HepG2 (cell line): Measurements from ENCODE around the gene ABCA2. TPM values are rescaled to one million over a fixed set of nuclear protein-coding genes. Genes with fewer than 3 reads are reported as not detected.

Experiments used
- ATAC-seq: fragments of 200-7000 bp; cut with Tn5 transposase; 3 replicates; pipeline ENCODE4 v1.9.1; 2020; ENCODE audit warnings: mild to moderate bottlenecking, moderate library complexity
- BruUV-seq: library from RNA; stranded (reverse); fragments of 400-500 nt; replicated peaks from 2 replicates; lab custom pipeline; 2021; lab: Mats Ljungman, UMichigan
- CTCF ChIA-PET: fragments of 300-600 bp; formaldehyde crosslinking; extraction: SDS; loops from one replicate; lab custom pipeline; 2021; ENCODE audit warnings: low total read pairs, inconsistent platforms, low intra/inter-chr PET ratio; lab: Yijun Ruan, JAX
- POLR2A ChIA-PET: fragments of 350-600 bp; sonication (Branson Sonifier 250); formaldehyde crosslinking; loops from one replicate; lab custom pipeline; 2020; ENCODE audit warnings: antibody characterized with exemption, inconsistent platforms; lab: Yijun Ruan, JAX
- DNase-seq: peaks from one replicate; pipeline ENCODE4 v3.0.0-alpha.2; 2015; ENCODE audit warnings: low spot score
- FAIRE-seq: peaks from 3 replicates; lab custom pipeline; 2011; peaks lifted over from hg19 to GRCh38; lab: Jason Lieb, UNC
- H2AFZ ChIP-seq: one replicate; pipeline ENCODE4 v1.6.1; 2011; ENCODE audit warnings: low read length, inconsistent platforms
- H3K27ac ChIP-seq: fragments of 300-600 bp; 3 replicates; pipeline ENCODE4 v1.8.0; 2011; ENCODE audit warnings: mixed run types, mild to moderate bottlenecking, mixed read lengths, low read length, inconsistent platforms; ENCODE audit not compliant: insufficient read depth; ENCODE audit errors: extremely low read length
- H3K27me3 ChIP-seq, 2 experiments: fragments of 200-600 bp in 1 of 2; 2 replicates in 1 of 2; 3 replicates in 1 of 2; pipeline versions ENCODE4 v1.6.0 to v1.8.0; 2011; ENCODE audit warnings: low read length in 2 of 2, mild to moderate bottlenecking in 2 of 2, moderate library complexity in 2 of 2, inconsistent platforms in 1 of 2; ENCODE audit not compliant: insufficient read depth in 2 of 2, control insufficient read depth in 1 of 2
- H3K36me3 ChIP-seq, 2 experiments: fragments of 200-600 bp in 1 of 2; replicated peaks in 1 of 2; 2 replicates in 1 of 2; 3 replicates in 1 of 2; pipeline versions ENCODE4 v1.5.1 to v1.8.0; 2011; ENCODE audit warnings: low read length in 2 of 2, inconsistent platforms in 1 of 2; ENCODE audit not compliant: insufficient read depth in 2 of 2, control insufficient read depth in 1 of 2
- H3K4me1 ChIP-seq: 2 replicates; pipeline ENCODE4 v1.5.1; 2012; ENCODE audit warnings: low read length, inconsistent platforms; ENCODE audit not compliant: insufficient read depth
- H3K4me2 ChIP-seq: 2 replicates; pipeline ENCODE4 v1.6.0; 2011; ENCODE audit warnings: low read depth, low read length, inconsistent platforms
- H3K4me3 ChIP-seq, 3 experiments: fragments of 200-600 bp in 1 of 3; sonication (generic), shearing (Covaris generic) in 1 of 3; replicated peaks in 1 of 3; 2 replicates each; pipeline ENCODE4 v1.5.1; 2011 to 2016; ENCODE audit warnings: low read length in 3 of 3, inconsistent platforms in 2 of 3, low read depth in 2 of 3, mild to moderate bottlenecking in 2 of 3, control low read depth in 1 of 3, mixed read lengths in 1 of 3; ENCODE audit not compliant: insufficient read depth in 1 of 3
- H3K79me2 ChIP-seq: one replicate; pipeline ENCODE4 v1.6.1; 2011; ENCODE audit warnings: low read length, inconsistent platforms; ENCODE audit not compliant: insufficient read depth
- H3K9ac ChIP-seq: 2 replicates; pipeline ENCODE4 v1.6.0; 2011; ENCODE audit warnings: mild to moderate bottlenecking, low read depth, low read length, inconsistent platforms; ENCODE audit not compliant: insufficient read depth
- H3K9me3 ChIP-seq: 2 replicates; pipeline ENCODE4 v1.5.1; 2012; ENCODE audit warnings: mild to moderate bottlenecking, low read length
- H4K20me1 ChIP-seq: 2 replicates; pipeline ENCODE4 v1.6.0; 2011; ENCODE audit warnings: inconsistent platforms, mild to moderate bottlenecking, low read length, moderate library complexity; ENCODE audit not compliant: insufficient read depth
- HNRNPL ChIP-seq: fragments of 200-400 bp; formaldehyde crosslinking; IDR thresholded peaks from 2 replicates; pipeline ENCODE4 v1.6.1; 2017; ENCODE audit warnings: mild to moderate bottlenecking, low read depth, low read length
- KLF13 ChIP-seq: sonication (generic); formaldehyde crosslinking; IDR thresholded peaks from 2 replicates; pipeline ENCODE4 v1.4.0; 2020; ENCODE audit warnings: mild to moderate bottlenecking, missing genetic modification reagents
- MLLT10 ChIP-seq: sonication (generic); formaldehyde crosslinking; IDR thresholded peaks from 2 replicates; pipeline ENCODE4 v1.4.0; 2020; ENCODE audit warnings: missing genetic modification reagents
- MYPOP ChIP-seq: sonication (generic); formaldehyde crosslinking; IDR thresholded peaks from 2 replicates; pipeline ENCODE4 v1.8.1; 2023; ENCODE audit warnings: mild to moderate bottlenecking, moderate library complexity, missing genetic modification reagents
- NR2F6 ChIP-seq, 2 experiments: IDR thresholded peaks; 2 replicates each; pipeline ENCODE4 v1.6.1; 2016; ENCODE audit warnings: antibody characterized with exemption in 1 of 2, mild to moderate bottlenecking in 1 of 2
- THAP7 ChIP-seq: sonication (generic); formaldehyde crosslinking; IDR thresholded peaks from 2 replicates; pipeline ENCODE4 v1.8.1; 2023; ENCODE audit warnings: mild to moderate bottlenecking, missing genetic modification reagents
- ZNF326 ChIP-seq: sonication (generic); formaldehyde crosslinking; IDR thresholded peaks from 2 replicates; pipeline ENCODE4 v1.4.0; 2020; ENCODE audit warnings: missing genetic modification reagents, borderline replicate concordance
- ZNF687 ChIP-seq: sonication (generic); formaldehyde crosslinking; IDR thresholded peaks from 2 replicates; pipeline ENCODE4 v1.5.1; 2020; ENCODE audit warnings: mild to moderate bottlenecking, missing genetic modification reagents, moderate library complexity
- ZNF747 ChIP-seq: sonication (generic); formaldehyde crosslinking; IDR thresholded peaks from 2 replicates; pipeline ENCODE4 v1.8.1; 2023; ENCODE audit warnings: missing genetic modification reagents, mild to moderate bottlenecking, borderline replicate concordance
- ZSCAN25 ChIP-seq: sonication (generic); formaldehyde crosslinking; IDR thresholded peaks from 2 replicates; pipeline ENCODE4 v1.8.0; 2022; ENCODE audit warnings: mild to moderate bottlenecking, missing genetic modification reagents
- WGBS: methylation state at CpG from one replicate; pipeline ENCODE4 v1.1.6; 2017; ENCODE audit warnings: low lambda C conversion rate; 5-methylcytosine and 5-hydroxymethylcytosine counted together
- in situ Hi-C: cut with HindIII; loops from 2 replicates; pipeline ENCODE4 v1.10.0; 2017; ENCODE audit warnings: low pct_unique_long_range_greater_than_20kb; ENCODE audit not compliant: extremely low pct_ligation_motif_present
- intact Hi-C: fragments of 100-400 bp; cut with micrococcal nuclease; formaldehyde crosslinking; loops from one replicate; pipeline ENCODE4 v1.10.0; 2022; ENCODE audit not compliant: unreplicated experiment
- polyA plus RNA-seq, 8 experiments: library from polyadenylated mRNA; depleted of rRNA in 3 of 8; stranded (reverse) in 7 of 8; unstranded in 1 of 8; fragments of >200 nt; fragmentation: Illumina TruSeq in 4 of 8; extraction: Trizol in 4 of 8; gene quantifications; 2 replicates each; pipeline versions ENCODE4 v1.2.1 to v1.2.3, GENCODE V29; 2011 to 2016; ENCODE audit warnings: low read depth in 4 of 8, missing spikeins in 1 of 8, mixed read lengths in 1 of 8; ENCODE audit not compliant: insufficient read depth in 1 of 8
- total RNA-seq, 5 experiments: library from RNA; depleted of rRNA; stranded (reverse); fragments of >200 nt; fragmentation: Illumina TruSeq; extraction: Trizol; gene quantifications; 2 replicates each; pipeline ENCODE4 v1.2.3, GENCODE V29; 2016; ENCODE audit warnings: low read depth in 1 of 5
- TF ChIP-seq, protein P1 (sequence below): sonication (generic); formaldehyde crosslinking; IDR thresholded peaks from 2 replicates; pipeline ENCODE4 v1.9.0; 2022; ENCODE audit warnings: low read depth, missing genetic modification reagents
- TF ChIP-seq, protein P2 (sequence below): sonication (generic); formaldehyde crosslinking; IDR thresholded peaks from 2 replicates; pipeline ENCODE4 v1.4.0; 2020; ENCODE audit warnings: missing genetic modification reagents

The ABCA2 gene
- total and polyA plus RNA-seq, 2 of the 13 experiments (the other 11 are each of a cell fraction or from before 2014, with no cell fraction given), result 2.9 to 19.2 TPM

DNA sequence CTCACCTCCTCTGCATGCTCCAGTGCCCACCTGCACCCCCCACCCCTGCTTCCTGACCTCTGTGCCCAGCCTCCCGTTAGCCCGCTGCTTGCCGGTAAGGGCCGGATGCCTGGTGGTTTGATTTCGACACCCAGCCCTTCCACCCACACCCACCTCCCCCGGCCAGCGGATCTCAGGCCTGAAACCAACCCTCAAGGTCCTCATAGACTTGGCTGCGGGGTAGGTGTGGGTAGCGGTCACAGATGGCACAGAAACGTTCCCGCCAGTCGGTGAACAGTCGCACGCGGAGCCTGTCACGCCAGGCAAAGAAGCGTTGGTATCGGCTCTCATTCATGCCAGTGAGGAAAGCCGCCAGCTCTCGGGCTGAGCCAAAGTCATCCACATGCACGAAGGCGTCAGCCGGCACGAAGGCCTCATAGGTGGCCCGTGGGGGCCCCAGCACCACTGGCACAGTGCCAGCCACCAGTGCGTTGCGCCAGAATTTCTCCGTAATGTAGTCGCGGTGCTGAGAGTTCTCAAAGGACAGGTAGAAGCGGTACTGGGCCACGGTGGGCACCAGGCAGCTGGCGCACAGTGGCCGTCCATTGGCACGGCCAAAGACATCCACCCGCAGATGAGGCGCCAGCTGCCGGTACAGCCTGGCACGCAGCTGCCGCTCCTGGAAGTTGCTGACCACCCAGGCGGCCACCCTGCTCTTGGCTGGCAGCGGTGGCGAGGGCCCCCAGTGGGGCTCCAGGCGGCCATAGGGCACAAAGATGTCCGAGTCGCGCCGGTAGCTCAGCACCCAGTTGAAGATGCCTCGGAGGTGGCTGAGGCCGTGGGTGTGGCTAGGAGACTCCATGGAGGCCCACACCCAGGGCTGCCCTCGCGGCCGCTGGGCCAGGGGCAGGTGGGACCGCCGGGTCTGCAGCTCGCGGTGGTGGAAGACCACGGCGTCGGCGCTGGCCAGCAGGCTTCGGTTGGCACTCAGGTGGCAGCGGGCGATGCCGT is 2.8 kb upstream of the ABCA2 start:
- H3K4me2 ChIP-seq, result peak overlapping the region; percentile 95
- H4K20me1 ChIP-seq, result no peaks in the 10 kb centered on the region
- FAIRE-seq, result no peak
- WGBS, result 58% methylated on average over 16 of the region's 65 CpGs
- no TSS peak for BruUV-seq
- ChIA-PET CTCF (no interaction called here), POLR2A (no interaction called here)
- H2AFZ ChIP-seq, result no peak overlapping the region
- no peak overlapping the region for H3K27ac ChIP-seq
- H3K4me1 ChIP-seq, result peaks cover 83% of the 10 kb centered on the region
- H3K36me3 ChIP-seq, result no peaks in the 10 kb centered on the region
- no peaks in the 10 kb centered on the region for H3K79me2 ChIP-seq
- no peak for ATAC-seq
- H3K27me3 ChIP-seq, result peaks cover 0 to 19% of the 10 kb centered on the region in 2 experiments; a peak in 2 of 5 replicates
- no peaks in the 10 kb centered on the region for H3K9me3 ChIP-seq
- peak overlapping the region in 1 of 3 experiments; percentile 35; a peak in 1 of 6 replicates for H3K4me3 ChIP-seq
- no peak overlapping the region for H3K9ac ChIP-seq
- DNase-seq, result no peak
- intact Hi-C loops (no loop called here), in situ Hi-C loops (loop anchor here (5.0 to 10.0 kb wide), 2 partner anchors 84 to 186 kb away; partner anchors contain the start of genes AJM1, C8G and PHPT1)
- TF ChIP-seq ZNF687 (CRISPR knock-in tag) (peak; percentile 44), THAP7 (CRISPR knock-in tag) (no peak), ZNF326 (CRISPR knock-in tag) (no peak), MLLT10 (no peak), ZNF747 (CRISPR knock-in tag) (no peak), HNRNPL (peak; percentile 88), MYPOP (no peak), ZSCAN25 (CRISPR knock-in tag) (peak; percentile 84), KLF13 (CRISPR knock-in tag) (no peak), NR2F6 (IDR thresholded peaks at IDR 0.05) (no peak), NR2F6 (CRISPR knock-in tag; IDR thresholded peaks at IDR 0.05) (peak; percentile 28; the same call in 1 of the 2 replicates)
- TF ChIP-seq, protein P1, sequence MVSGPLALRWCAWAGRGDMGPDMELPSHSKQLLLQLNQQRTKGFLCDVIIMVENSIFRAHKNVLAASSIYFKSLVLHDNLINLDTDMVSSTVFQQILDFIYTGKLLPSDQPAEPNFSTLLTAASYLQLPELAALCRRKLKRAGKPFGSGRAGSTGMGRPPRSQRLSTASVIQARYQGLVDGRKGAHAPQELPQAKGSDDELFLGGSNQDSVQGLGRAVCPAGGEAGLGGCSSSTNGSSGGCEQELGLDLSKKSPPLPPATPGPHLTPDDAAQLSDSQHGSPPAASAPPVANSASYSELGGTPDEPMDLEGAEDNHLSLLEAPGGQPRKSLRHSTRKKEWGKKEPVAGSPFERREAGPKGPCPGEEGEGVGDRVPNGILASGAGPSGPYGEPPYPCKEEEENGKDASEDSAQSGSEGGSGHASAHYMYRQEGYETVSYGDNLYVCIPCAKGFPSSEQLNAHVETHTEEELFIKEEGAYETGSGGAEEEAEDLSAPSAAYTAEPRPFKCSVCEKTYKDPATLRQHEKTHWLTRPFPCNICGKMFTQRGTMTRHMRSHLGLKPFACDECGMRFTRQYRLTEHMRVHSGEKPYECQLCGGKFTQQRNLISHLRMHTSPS (CRISPR knock-in tag), result peak; percentile 88
- TF ChIP-seq, protein P2, sequence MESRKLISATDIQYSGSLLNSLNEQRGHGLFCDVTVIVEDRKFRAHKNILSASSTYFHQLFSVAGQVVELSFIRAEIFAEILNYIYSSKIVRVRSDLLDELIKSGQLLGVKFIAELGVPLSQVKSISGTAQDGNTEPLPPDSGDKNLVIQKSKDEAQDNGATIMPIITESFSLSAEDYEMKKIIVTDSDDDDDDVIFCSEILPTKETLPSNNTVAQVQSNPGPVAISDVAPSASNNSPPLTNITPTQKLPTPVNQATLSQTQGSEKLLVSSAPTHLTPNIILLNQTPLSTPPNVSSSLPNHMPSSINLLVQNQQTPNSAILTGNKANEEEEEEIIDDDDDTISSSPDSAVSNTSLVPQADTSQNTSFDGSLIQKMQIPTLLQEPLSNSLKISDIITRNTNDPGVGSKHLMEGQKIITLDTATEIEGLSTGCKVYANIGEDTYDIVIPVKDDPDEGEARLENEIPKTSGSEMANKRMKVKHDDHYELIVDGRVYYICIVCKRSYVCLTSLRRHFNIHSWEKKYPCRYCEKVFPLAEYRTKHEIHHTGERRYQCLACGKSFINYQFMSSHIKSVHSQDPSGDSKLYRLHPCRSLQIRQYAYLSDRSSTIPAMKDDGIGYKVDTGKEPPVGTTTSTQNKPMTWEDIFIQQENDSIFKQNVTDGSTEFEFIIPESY (CRISPR knock-in tag), result peak; percentile 46; the same call in 1 of the 2 replicates
